PC-3 (cell line): ENCODE data around the gene FAM131A. TPM values are rescaled to one million over a fixed set of nuclear protein-coding genes. Genes with fewer than 3 reads are reported as not detected.

ENCODE experiments used
- ATAC-seq: fragments of 200-7000 bp; cut with Tn5 transposase; 2 replicates; pipeline ENCODE4 v1.9.1; 2020; ENCODE audit warnings: mild to moderate bottlenecking, moderate library complexity
- BruUV-seq: library from RNA; stranded (reverse); fragments of 400-500 nt; replicated peaks from 2 replicates; lab custom pipeline; 2021; lab: Mats Ljungman, UMichigan
- CTCF ChIA-PET: fragments of 300-600 bp; sonication (Branson Sonifier 250); formaldehyde crosslinking; loops from one replicate; lab custom pipeline; 2022; ENCODE audit warnings: antibody characterized with exemption; lab: Charles Lee
- POLR2A ChIA-PET: fragments of 300-600 bp; sonication (Branson Sonifier 250); formaldehyde crosslinking; loops from one replicate; lab custom pipeline; 2022; ENCODE audit warnings: antibody characterized with exemption; ENCODE audit not compliant: unreplicated experiment; lab: Charles Lee
- DNase-seq: peaks from one replicate; pipeline ENCODE4 v3.0.0-alpha.2; 2015
- H2AFZ ChIP-seq: fragments of 300-600 bp; sonication (generic); 2 replicates; pipeline ENCODE4 v1.6.0; 2016; ENCODE audit warnings: antibody characterized with exemption, low read length
- H3F3A ChIP-seq: fragments of 300-600 bp; sonication (generic); one replicate; pipeline ENCODE4 v1.6.0; 2017; ENCODE audit warnings: antibody characterized with exemption, low read length, control low read depth, mild to moderate bottlenecking; ENCODE audit not compliant: unreplicated experiment
- H3K27ac ChIP-seq: fragments of 300-600 bp; sonication (generic); 2 replicates; pipeline ENCODE4 v1.5.1; 2016; ENCODE audit warnings: mild to moderate bottlenecking, low read length
- H3K27me3 ChIP-seq: fragments of 300-600 bp; sonication (generic); 2 replicates; pipeline ENCODE4 v1.6.1; 2016; ENCODE audit warnings: low read length, mixed read lengths
- H3K36me3 ChIP-seq: fragments of 300-600 bp; sonication (generic); 2 replicates; pipeline ENCODE4 v1.6.1; 2016; ENCODE audit warnings: low read depth, mixed run types, low read length, mixed read lengths
- H3K4me1 ChIP-seq: fragments of 300-600 bp; sonication (generic); 2 replicates; pipeline ENCODE4 v1.5.1; 2016; ENCODE audit warnings: low read length; ENCODE audit not compliant: insufficient read depth
- H3K4me2 ChIP-seq: fragments of 300-600 bp; sonication (generic); 2 replicates; pipeline ENCODE4 v1.6.0; 2016; ENCODE audit warnings: low read length
- H3K4me3 ChIP-seq: fragments of 300-600 bp; sonication (generic); 2 replicates; pipeline ENCODE4 v1.5.1; 2016; ENCODE audit warnings: mild to moderate bottlenecking, low read length, mixed read lengths
- H3K79me2 ChIP-seq: fragments of 300-600 bp; sonication (generic); 2 replicates; pipeline ENCODE4 v1.6.1; 2017; ENCODE audit warnings: low read length, mixed read lengths
- H3K9ac ChIP-seq: fragments of 300-600 bp; sonication (generic); 2 replicates; pipeline ENCODE4 v1.6.0; 2016; ENCODE audit warnings: mild to moderate bottlenecking, low read length
- H3K9me2 ChIP-seq: fragments of 300-600 bp; sonication (generic); replicated peaks from 2 replicates; pipeline ENCODE4 v1.6.1; 2016; ENCODE audit warnings: mixed run types, low read length, mixed read lengths
- H3K9me3 ChIP-seq: fragments of 300-600 bp; sonication (generic); 2 replicates; pipeline ENCODE4 v1.6.1; 2016; ENCODE audit warnings: low read length, mixed read lengths
- H4K20me1 ChIP-seq: fragments of 300-600 bp; sonication (generic); 2 replicates; pipeline ENCODE4 v1.6.1; 2016; ENCODE audit warnings: low read length, mixed read lengths
- EZH2 ChIP-seq: fragments of 300-600 bp; sonication (generic); IDR thresholded peaks from one replicate; pipeline ENCODE4 v1.6.1; 2017; ENCODE audit warnings: antibody characterized with exemption, mild to moderate bottlenecking, low read length; ENCODE audit not compliant: unreplicated experiment
- EZH2phosphoT487 ChIP-seq: fragments of 300-600 bp; sonication (generic); IDR thresholded peaks from 2 replicates; pipeline ENCODE4 v1.6.1; 2018; ENCODE audit warnings: mild to moderate bottlenecking, antibody characterized with exemption, low read length, borderline replicate concordance
- intact Hi-C: fragments of 100-400 bp; cut with micrococcal nuclease; formaldehyde crosslinking; loops from 2 replicates; pipeline ENCODE4 v1.9.0; 2023
- total RNA-seq: library from RNA; depleted of rRNA; stranded (reverse); fragments of >200 nt; gene quantifications from 2 replicates; pipeline ENCODE4 v1.2.3, GENCODE V29; 2014
- TF ChIP-seq, protein P1 (sequence below): fragments of 300-600 bp; sonication (generic); conservative IDR thresholded peaks from 2 replicates; pipeline ENCODE4 v1.5.1; 2017; ENCODE audit warnings: antibody characterized with exemption, low read depth, mild to moderate bottlenecking, low read length

Gene FAM131A
- total RNA-seq, 1 experiment from 2014 or later: 21.9 TPM

DNA sequence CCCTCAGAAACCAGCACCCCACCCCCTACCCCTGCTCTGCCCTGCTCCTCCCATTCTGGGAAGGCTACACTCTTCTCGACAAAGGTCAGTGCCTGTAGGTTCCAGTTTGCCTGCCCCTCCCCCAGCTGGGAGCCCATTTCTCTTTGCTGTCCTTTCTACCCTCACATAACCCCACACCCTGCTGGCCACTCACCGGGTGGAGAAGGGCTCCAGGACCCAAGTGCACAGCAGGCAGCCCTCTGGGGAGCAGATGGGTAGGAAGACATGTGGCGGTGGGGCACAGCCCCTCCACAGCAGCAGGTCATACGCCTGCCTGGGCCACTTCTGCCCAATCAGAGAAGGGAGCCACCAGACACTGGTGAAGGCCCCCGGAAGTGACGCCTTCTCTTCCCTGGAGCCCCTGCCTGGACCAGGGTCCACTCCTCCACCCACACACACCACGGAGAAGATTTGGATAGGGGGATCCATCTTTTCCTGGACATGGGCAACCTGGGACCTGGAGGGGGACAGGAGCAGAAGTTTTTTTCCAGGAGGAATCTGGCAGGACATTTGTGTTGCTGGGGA is 40.6 kb downstream of the FAM131A start, which contains the start of gene THPO:
Gene THPO, minus strand, starts transcription at position 326 of the 564 bp plus-strand sequence. CDS start 1,948 bp downstream, outside the sequence.
- Histone ChIP-seq H3K4me3 (no peak within 1 kb of the TSS), H2AFZ (no peak within 1 kb of the TSS), H3K9ac (no peak within 1 kb of the TSS), H3K9me3 (no peaks in the 10 kb centered on the region), H3K27ac (no peak within 1 kb of the TSS), H4K20me1 (no peaks in the 10 kb centered on the region), H3K4me1 (no peaks in the 10 kb centered on the region), H3K79me2 (no peaks in the 10 kb centered on the region), H3K36me3 (no peaks in the 10 kb centered on the region), H3K27me3 (peaks cover 67% of the 10 kb centered on the region), H3K9me2 (no peaks in the 10 kb centered on the region), H3F3A (no peaks in the 10 kb centered on the region), H3K4me2 (no peak within 1 kb of the TSS)
- POLR2A ChIA-PET: no interaction called here
- BruUV-seq: no TSS peak
- intact Hi-C loops: loop anchor here (10.0 kb wide), 1 partner anchor 427 kb away; no protein-coding TSS in a partner anchor
- CTCF ChIA-PET: no interaction called here
- ATAC-seq (no peak), DNase-seq (no peak)
- TF ChIP-seq EZH2phosphoT487 (no peak), EZH2 (no peak)
- TF ChIP-seq, protein P1, sequence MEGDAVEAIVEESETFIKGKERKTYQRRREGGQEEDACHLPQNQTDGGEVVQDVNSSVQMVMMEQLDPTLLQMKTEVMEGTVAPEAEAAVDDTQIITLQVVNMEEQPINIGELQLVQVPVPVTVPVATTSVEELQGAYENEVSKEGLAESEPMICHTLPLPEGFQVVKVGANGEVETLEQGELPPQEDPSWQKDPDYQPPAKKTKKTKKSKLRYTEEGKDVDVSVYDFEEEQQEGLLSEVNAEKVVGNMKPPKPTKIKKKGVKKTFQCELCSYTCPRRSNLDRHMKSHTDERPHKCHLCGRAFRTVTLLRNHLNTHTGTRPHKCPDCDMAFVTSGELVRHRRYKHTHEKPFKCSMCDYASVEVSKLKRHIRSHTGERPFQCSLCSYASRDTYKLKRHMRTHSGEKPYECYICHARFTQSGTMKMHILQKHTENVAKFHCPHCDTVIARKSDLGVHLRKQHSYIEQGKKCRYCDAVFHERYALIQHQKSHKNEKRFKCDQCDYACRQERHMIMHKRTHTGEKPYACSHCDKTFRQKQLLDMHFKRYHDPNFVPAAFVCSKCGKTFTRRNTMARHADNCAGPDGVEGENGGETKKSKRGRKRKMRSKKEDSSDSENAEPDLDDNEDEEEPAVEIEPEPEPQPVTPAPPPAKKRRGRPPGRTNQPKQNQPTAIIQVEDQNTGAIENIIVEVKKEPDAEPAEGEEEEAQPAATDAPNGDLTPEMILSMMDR: no peak

DNA sequence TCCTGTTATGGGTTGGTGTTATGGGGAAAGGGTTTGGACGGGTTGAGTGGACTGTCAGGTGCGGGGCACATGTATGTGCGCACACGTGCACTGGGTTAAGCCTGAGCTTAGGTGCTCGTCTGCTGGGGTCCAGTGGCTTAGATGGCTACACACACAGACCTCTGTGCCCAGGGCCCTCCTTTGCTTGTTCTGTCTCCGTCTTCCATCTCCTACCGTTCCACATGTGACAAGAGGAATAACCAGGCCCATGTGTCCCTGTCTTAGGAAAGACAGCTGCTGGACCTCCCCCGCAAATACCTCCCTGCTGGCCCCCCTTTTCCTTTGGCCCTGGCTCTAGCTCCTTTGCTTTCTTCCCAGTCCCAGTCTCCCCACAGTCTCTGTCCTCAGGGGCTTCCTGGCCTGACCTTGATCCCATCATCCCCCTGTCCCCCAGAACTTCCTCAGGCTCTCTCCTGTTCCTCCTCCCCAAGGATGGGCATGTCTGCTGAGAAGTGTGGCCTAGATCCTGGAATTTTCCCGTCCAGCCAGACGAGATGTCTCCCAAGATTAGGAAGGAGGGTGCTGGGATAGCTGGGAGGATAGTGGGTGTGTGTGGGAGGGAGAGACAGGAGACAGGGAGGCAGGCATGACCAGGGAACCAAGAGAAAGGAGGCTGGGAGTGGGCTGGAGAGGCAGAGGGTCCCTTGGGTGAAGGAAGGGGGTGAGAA is 41.4 kb downstream of the FAM131A start:
- ChIA-PET POLR2A (no interaction called here), CTCF (no interaction called here)
- BruUV-seq: no TSS peak
- no peak for DNase-seq
- Histone ChIP-seq H3K4me1 (no peaks in the 10 kb centered on the region), H3K27me3 (peaks cover 67% of the 10 kb centered on the region), H3K4me3 (no peak overlapping the region), H3K9me3 (no peaks in the 10 kb centered on the region), H3F3A (no peaks in the 10 kb centered on the region), H3K36me3 (no peaks in the 10 kb centered on the region), H3K9ac (no peak overlapping the region), H3K4me2 (no peak overlapping the region), H4K20me1 (no peaks in the 10 kb centered on the region), H3K9me2 (no peaks in the 10 kb centered on the region), H3K27ac (no peak overlapping the region), H3K79me2 (no peaks in the 10 kb centered on the region), H2AFZ (no peak overlapping the region)
- ATAC-seq: no peak
- intact Hi-C loops: loop anchor here (10.0 kb wide), 1 partner anchor 426 kb away; no protein-coding TSS in a partner anchor
- TF ChIP-seq EZH2phosphoT487 (no peak), EZH2 (peak; percentile 26)

DNA sequence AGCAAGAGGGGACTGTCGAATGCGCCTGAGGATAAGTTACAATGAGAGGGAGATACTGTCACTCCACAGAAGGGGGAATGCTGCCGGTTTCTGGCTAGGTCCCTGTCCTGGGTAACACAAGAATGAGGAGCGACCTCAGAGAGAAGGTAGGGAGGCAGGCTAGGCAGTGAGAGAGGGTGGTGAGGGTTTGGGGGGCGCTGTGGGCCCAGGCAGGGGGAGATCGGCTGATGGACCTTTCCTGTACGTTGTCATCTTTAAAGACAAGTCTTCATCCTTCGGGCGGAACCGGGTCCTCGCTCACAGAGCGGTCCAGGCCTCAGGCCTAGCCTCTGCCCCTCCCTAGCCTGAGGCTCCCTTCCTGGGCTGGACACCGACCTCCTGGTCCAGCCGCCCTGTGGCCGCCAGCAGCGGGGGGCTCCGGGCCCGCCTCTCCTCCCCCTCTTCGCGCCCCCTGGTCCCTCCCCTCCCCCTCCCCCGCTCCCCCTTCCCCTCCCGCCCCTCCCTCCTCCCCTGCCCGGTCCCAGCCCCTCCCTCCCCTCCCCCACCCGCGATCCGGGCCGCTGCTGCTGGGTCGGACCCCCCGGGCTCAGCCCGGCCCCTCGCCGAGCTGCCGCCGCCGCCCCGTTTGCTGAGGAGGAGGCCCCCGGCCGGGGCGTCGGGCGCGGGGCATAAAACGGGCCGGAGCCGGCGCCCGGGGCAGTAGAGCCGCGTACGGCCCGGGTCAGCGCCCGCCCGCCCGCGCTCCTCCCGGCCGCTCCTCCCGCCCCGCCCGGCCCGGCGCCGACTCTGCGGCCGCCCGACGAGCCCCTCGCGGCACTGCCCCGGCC is 42.2 kb downstream of the FAM131A start, which contains the start of gene CHRD:
Gene CHRD, plus strand, starts transcription at position 697 of the 827 bp plus-strand sequence. CDS start 265 bp downstream, outside the sequence.
- Histone ChIP-seq H3K4me1 (no peaks in the 10 kb centered on the region), H3K79me2 (no peaks in the 10 kb centered on the region), H3K9me2 (no peaks in the 10 kb centered on the region), H3K9me3 (no peaks in the 10 kb centered on the region), H2AFZ (peak within 1 kb of the TSS; percentile 58; the same call in 1 of the 2 replicates), H3F3A (no peaks in the 10 kb centered on the region), H3K4me2 (peak within 1 kb of the TSS; percentile 70), H3K36me3 (no peaks in the 10 kb centered on the region), H3K27ac (no peak within 1 kb of the TSS), H4K20me1 (no peaks in the 10 kb centered on the region), H3K27me3 (peaks cover 67% of the 10 kb centered on the region), H3K4me3 (peak within 1 kb of the TSS; percentile 31; the same call in 1 of the 2 replicates), H3K9ac (no peak within 1 kb of the TSS)
- BruUV-seq: no TSS peak
- TF ChIP-seq, protein P1: no peak
- TF ChIP-seq EZH2phosphoT487: no peak
- TF ChIP-seq EZH2: no peak
- CTCF ChIA-PET: no interaction called here
- no peak for DNase-seq
- peak; percentile 16; the same call in 1 of the 2 replicates for ATAC-seq
- POLR2A ChIA-PET: no interaction called here
- intact Hi-C loops: loop anchor here (10.0 kb wide), 1 partner anchor 425 kb away; no protein-coding TSS in a partner anchor
